NCI-H1930 (cell line): ENCODE data around the gene ZNF282.

Experiments
- DNase-seq, 2 experiments: peaks; one replicate each; lab custom pipeline; 2025; lab: John Stamatoyannopoulos, UW

Gene ZNF282

DNA sequence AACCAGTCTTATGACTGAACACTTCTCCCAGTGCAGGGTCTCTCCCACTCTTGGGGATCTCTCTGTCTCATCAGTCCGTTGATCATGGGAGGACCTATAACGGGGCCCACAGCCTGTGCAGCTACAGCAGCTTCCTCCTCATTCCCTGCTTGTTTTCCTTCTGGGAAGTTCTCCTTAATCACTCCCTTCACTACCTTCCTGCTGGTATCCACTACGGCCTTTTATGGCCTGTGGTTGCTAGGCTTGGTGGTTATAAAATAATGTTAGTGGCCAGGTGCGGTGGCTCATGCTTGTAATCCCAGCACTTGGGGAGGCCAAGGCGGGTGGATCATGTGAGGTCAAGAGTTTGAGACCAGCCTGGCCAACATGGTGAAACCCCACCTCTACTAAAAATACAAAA is 3.5 kb upstream of the ZNF282 start:
- DNase-seq: no peak

DNA sequence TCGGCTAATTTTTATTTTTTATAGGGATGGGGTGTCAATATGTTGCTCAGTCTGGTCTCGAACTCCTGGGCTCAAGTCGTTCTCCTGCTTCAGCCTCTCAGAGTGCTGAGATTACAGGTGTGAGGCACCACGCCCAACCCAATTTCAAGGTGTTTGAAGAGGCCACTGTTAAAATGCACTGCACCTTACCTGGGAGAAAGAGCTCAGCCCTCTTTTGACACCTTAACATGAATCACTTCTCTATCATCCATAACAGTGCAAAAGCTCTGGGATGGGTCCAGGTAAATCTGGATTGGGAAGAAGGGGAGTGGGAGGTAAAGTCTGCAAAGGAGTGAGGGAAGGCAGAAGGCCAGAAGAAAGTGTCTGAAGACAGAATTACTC is 557 bp upstream of the ZNF282 start:
- no peak for DNase-seq

DNA sequence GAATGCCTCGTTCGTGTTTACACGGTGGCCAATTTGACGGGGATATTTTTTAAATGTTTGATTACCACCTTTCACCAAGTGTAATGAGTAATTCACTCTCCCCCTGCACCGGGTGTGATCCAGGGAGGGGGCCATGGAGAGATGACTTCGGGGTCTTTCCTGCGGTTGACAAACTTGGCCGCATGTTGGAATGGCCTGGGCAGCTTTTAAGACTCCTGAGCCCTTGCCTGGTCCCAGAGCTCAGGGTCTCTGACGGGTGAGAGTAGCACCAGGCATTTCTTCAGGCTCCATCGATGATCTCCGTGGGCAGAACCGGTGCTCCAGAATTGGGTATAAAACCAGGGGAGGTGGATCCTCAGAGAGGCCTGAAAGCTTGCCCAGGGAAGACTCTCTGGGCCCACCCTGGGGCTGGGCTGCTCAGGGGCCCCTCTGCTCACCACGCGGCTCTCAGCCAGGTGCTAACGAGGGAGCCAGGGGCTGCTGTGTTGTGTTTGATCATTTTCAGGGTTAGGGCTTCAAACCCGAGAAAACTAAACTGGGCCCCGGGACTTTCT is 882 bp downstream of the ZNF282 start:
- DNase-seq: no peak

DNA sequence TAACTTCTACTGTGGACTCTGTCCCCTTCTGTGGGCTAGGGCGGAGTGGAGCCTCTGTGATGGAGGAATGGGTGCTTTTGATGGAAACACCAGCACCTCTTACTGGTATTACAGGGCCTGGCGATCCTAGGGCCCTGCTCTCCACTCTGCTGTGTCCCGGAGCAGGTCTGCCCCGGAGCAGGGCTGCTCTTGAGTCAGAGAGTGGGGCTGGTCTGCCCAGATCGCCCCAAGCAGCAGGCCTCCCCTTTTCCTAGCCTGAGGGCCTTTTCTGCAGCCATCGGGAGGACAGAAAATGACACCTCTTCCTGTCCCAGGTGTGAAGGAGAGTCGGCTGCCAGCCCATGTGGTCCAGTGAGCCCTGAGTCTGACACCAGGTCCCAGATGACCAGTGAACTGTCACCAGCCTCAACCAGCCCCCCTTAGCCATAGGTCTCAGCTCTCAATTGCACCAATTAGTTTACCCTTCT is 1.4 kb downstream of the ZNF282 start:
- no peak for DNase-seq

DNA sequence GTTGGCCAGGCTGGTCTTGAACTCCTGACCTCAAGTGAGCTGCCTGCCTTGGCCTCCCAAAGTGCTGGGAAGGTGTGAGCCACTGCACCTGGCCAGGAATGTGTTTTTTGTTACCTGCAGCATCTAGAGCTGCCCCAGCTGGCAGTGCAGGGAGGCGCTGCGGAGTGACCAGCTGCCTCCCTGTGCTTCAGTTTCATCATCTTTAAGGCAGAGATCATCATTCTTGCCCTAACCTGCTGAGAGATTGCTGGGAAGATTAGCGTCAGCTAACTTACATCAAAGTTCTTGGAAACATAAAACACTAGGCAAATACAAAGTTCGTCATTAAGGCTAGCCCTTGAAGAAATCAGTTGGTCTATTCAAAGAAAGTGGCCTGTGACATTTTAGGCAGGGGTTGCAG is 2.3 kb downstream of the ZNF282 start:
- DNase-seq: no peak

DNA sequence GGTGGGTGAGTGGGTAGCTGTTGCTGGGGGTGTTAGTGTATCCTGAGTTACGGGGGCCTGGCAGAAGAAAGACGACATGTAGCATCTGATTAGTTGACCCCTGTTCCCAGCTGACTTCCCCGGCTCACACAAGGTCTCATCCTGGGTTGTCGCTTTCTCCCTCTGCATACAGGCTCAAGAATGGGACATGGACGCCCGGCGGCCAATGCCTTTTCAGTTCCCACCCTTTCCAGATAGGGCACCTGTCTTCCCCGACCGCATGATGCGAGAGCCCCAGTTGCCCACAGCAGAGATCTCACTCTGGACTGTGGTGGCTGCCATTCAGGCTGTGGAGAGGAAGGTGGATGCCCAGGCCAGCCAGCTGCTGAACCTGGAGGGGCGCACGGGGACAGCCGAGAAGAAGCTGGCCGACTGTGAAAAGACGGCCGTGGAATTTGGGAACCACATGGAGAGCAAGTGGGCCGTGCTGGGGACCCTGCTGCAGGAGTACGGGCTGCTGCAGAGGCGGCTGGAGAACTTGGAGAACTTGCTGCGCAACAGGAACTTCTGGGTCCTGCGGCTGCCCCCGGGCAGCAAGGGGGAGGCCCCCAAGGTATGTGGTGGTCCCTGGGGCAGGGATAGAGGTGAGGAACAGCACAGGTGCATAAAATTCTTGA is 2.9 kb downstream of the ZNF282 start:
- DNase-seq: no peak

DNA sequence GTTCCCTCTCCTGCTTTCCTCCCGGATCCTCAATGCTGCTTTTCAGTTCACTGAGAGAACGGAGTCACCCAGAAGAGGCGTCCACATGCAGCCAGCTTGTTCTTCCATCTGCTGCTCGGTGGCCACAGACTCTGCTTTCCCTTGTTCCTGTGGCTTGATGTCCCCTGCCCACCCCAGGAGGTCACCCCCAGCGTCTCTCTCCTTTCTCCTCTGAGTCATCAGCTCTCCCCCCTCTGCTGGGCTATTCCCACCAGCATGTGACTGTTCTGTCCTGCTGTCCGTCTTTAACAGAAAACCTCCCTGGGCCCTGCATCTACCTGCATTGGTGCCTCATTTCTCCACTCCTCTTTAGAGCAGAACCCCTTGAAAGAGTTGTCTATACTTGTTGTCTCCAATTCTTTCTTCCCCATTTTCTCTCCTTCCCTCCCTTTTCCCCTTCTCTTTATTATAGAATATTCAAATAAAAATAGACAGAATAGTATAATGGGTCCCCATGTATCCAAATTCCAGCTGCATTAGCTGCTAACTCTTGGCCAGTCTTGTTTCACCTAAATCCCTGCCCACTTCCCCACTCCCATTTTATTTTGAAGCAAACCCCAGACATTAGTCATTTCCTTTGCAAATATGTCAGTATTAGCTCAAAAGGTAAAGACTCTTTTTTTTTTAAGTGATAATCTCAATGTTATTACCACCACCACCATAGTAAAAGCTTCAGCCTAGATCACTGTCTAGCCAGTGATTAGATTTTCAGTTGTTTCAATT is 4.1 kb downstream of the ZNF282 start:
- no peak for DNase-seq

DNA sequence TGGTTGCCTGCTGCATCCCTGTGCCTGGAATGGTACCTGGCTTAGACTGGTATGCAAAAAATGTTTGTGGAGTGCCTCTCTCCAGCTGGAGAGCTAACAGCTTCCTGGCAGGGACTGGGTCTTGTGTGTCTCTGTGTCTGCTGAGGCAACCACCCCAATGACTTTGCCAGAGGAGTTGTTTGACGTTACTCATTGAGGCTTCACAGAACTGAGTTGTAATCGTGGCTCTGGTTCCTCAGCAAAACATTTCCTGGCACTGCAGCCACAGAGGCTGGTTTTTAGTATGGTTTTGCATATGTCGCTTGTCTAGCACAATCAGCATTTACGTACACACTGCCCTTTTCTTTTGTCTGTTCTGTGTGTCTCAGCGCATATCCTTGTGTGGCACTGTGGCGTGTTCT is 7.5 kb downstream of the ZNF282 start:
- DNase-seq: no peak

DNA sequence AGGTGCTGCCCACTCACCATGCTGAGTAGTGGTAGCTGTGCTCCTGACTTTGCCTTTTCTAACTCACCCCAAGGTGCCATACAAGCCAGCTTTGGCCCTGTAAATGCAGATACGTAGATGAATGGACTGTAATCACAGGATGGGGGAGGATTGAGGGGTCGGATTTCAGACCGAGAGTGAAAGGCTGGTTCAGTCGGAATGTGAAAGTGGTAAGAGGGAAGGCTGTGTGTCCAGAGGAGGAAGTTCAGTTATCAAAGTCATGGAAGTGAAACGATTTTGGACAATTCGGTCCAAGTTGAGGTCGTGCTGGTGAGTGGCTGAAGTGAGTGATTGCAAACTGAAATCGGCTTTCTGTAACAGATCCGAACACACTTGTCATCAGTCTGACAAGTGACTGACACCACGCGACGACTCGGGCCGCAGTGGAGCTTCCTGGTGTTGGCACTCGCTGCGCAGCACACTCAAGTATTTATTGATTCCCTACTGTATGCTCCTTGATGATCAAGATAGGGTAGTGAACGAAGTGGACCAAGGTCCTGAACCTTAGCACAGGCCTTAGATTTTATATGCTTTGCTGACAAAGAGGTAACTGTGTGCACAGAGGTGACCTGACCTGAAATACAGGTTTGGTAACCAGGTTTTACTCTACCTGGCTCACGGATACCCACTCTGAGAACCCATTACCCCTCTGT is 10.5 kb downstream of the ZNF282 start:
- DNase-seq: no peak

DNA sequence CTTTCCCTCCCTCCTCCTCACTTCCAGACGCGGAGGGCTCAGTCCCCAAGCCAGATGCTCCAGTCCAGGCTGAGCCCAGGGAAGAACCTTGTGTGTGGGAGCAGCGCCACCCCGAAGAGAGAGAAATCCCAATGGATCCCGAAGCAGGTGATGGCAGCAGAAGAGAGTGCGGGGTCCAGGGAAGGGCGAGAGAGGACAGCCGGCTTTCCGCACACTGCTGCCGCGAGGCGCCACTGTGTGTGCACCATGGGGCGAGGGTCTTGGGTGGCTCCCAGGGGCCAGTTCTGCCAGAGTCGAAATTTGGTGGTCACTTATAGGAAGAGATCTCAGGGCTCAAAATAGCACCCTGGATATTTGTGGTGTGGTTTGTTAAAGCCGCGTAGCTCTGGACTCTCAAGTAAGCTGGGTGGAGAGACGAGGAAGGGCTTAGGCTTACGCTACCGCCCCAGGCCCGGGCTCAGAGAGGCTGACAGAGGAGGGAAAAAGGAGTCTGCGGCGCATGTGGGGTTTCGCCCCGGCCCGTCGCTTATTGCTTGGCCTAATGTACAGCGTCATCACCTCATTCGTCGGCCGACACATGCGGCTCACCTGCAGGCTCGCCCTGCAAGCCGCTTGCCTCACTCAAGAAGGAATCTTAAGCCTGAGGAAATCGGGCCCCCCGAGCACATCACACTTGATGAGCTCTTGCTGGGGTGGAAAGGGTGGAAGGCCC is 12.1 kb downstream of the ZNF282 start:
- no peak for DNase-seq

DNA sequence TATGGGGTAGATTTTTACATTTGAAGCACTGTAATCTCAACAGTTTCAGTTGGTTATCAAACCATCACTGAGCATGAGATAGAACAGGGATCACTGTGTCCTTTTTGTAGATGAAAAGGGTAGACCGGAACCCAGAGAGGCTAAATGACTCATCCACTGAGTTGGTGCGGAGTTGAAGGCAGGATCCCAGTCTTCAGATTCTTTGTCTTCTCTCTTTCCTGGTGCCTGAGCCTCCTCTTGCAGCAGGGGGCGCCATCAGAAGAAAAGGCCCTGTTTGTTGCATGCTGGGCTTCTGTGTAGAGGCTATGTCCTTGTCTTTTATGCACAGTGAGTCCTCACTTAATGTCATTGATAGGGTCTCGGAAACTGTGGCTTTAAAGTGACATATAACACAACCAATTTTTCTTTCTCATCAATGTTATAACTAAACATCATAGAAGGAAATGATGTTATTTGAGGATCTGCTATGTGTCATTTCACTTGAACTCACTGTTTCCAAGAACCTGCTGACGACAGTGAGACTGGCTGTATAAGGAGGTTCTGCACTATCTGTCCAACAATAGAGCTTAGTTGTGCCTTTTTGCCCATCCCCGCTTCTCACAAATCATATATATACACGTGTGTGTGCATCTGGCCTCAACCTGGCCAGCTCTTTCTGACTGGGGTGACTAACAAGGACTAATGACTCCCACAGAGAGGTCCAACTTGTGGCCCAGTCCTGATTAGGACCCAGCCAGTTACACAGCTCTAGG is 14.3 kb downstream of the ZNF282 start:
- peak in 1 of 2 experiments; percentile 10 for DNase-seq

DNA sequence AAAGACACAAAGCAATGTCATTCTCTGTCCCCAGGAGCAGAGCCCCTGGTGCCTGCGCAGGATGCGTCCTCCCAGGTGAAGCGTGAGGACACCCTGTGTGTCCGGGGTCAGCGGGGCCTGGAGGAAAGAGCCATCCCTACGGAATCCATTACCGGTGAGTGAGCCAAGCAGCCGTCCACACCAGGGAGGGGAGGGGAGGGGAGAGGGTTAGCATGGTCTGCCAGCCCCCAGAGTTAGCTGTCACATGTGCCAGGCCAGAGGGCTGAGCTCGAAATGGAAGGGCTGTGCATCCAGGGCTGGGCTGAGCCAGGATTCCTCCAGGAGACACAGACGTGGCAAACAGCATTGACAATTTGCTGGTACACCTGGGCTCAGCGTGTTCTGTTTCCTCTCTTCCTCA is 15.2 kb downstream of the ZNF282 start:
- no peak for DNase-seq

DNA sequence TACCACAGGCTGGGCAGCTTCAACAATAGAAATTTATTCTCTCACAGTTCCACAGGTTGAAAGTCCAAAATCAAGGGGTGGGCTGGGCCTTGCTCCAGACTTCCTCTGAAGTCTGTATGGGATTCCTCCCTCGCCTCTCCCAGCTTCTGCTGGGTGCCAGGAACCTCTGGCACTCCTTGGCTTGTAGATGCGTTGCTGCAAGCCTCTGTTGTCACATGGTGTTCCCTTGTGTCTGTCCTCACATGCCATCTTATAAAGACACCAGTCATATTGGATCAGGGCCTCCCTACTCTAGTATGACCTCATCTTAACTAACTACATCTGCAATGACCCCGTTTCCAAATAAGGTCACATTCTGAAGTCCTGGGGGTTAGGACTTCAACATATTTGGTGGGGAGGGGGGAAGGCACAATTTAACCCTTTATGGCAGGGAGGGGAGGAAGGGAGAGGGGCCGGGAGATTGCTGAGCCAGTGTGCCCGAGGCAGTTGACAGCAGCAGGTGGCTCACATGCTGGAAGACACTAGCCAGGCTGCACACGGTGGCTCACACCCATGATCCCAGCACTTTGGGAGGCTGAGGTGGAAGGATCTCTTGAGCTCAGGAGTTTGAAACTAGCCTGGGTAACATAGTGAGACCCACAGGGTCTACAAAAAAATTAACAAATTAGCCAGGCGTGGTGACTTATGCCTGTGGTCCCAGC is 18.8 kb downstream of the ZNF282 start:
- DNase-seq: no peak

DNA sequence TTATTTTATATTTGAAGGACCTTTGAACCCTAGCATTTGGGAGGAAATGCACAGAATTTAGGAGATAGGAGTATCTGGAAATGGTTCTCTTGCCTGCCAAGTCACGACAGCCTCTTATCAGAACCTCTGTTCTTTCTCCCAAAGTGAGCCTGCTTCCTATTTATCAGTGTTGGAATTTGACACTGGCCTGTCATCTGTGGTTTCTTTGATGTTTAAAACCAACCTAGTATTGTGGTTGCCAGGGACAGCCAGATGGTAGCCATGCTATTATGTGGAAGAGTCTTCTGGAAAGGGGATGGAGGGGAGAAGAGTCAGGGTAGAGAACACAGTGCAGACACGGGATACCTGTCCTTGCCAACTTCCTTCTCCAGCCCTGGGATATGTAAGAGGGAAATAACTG is 21.1 kb downstream of the ZNF282 start:
- no peak for DNase-seq

DNA sequence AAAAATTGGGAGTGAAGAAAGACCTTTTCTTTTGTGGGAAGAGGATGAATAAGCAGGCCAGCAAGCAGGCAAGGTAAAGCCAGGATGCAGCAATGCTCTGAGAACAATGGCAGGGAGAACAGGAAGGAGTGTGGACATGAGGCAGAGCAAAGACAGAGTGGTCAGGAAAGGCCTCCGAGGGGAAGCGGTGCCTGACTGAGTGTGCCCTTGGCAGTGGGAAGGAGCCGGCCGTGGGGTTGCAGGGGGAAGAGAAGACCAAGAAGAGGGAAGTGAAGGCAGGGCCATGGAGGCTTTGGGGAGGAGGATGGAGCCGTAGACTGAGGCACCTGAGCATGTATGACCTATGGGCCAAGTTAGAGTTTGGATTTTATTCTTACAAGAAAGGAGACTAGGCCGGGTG is 22.2 kb downstream of the ZNF282 start:
- no peak for DNase-seq

DNA sequence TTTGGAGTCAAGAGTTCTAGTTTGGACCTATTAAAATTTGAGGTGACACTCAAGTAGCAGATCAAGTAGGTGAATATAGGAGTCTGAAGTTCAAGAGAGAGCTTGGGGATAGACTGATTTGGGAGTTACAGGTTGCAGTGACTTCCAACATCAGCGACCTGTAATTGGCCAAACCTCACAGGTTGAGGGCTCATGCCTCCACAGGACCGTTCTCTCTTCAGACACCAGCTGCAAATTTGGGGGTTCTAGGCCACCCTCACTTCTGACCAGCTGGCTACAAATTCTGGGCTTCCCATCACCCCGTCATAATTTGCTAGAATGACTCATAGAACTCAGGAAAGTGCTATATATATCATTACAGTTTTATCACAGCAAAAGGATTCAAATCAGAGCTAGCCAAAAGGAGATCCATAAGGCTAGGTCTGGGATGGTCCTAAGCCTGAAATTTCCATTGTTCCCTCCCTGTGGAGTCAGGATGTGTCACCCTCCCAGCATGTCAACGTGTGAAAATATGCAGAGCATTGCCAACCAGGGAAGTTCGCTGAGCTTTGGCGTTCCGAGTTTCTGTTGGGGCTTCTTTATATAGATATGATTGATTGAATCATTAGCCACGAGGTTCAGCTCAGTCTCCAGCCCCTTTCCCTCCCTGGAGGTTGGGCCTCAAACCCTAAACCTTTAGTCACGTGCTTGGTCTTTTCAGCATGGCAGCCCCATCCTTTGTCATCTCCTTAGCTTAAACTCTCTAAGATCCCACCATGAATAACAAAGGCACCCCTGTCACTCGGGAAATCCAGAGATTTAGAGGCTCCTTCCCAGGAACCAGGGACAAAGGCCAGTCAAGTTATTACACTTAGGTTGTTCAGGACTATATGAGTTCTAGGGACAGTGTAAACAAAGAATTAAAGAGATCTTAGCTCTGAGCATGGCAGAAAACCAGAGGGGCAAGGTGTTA is 23.4 kb downstream of the ZNF282 start:
- no peak for DNase-seq

DNA sequence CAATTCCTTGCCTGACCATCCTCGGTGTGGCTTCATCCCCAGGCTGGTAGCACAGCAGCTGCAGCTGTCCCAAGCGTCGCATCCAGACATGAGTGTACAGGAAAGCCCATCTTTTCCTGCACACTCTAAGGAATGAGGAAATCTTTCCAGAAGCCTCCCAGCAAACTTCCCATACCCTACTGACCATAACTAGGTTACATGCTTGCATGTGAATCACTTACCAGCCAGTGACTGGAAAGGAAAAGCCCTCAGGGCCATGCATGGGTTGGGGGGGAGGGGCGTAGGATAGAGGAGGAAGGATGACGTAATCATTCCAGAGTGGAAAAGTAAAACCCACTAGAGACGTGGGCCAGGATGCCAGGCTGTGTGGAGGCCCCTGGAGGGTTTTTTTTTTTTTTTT is 25.2 kb downstream of the ZNF282 start:
- no peak for DNase-seq

DNA sequence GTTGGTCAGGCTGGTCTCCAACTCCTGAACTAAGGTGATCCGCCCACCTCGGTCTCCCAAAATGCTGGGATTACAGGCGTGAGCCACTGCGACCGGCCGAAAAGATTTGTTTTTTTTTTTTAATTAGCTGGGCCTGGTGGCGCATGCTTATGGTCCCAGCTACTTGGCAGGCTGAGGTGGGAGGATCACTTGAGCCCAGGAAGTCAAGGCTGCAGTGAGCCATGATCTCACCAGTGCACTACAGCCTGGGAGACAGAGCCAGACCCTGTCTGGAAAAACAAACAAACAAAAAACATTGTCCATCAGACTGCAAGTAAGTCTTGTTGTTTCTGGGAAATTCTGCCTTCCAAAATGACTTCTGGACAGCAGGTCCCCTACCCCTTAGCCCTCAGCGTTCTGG is 27.8 kb downstream of the ZNF282 start:
- no peak for DNase-seq

DNA sequence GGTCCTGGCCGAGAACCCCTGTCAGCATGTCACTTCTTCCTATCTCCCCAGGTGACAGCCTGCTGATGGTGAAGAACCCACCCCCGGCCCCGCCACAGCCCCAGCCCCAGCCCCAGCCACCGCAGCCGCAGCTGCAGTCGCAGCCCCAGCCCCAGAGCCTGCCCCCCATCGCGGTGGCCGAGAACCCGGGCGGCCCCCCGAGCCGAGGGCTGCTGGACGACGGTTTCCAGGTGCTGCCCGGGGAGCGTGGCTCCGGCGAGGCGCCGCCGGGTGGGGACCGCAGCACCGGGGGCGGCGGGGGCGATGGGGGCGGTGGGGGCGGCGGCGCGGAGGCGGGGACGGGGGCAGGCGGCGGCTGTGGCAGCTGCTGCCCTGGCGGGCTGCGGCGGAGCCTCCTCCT is 28.4 kb downstream of the ZNF282 start:
- no peak for DNase-seq

DNA sequence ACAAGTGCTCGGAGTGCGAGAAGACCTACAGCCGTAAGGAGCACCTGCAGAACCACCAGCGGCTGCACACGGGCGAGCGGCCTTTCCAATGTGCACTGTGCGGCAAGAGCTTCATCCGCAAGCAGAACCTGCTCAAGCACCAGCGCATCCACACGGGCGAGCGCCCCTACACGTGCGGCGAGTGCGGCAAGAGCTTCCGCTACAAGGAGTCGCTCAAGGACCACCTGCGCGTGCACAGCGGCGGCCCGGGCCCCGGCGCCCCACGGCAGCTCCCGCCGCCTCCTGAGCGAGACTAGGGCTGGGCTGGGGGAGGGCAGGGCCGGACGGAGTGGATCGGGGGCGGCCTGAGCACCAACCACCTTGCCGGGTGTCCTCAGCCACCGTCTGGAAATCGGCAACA is 29.0 kb downstream of the ZNF282 start:
- no peak for DNase-seq
